Osteoblast (primary cell): ENCODE data around the gene HDAC7. TPM values are rescaled to one million over a fixed set of nuclear protein-coding genes. Genes with fewer than 3 reads are reported as not detected.

Experiments
- DNase-seq: peaks from one replicate; pipeline ENCODE4 v3.0.0; 2011; ENCODE audit warnings: low spot score, mixed read lengths; ENCODE audit not compliant: insufficient read length; ENCODE audit errors: missing footprints
- H2AFZ ChIP-seq: 2 replicates; pipeline ENCODE4 v1.6.0; 2011; ENCODE audit warnings: mild to moderate bottlenecking, low read length
- H3K27ac ChIP-seq: 2 replicates; pipeline ENCODE4 v1.5.1; 2011; ENCODE audit warnings: mild to moderate bottlenecking, low read depth, low read length, moderate library complexity
- H3K27me3 ChIP-seq: 2 replicates; pipeline ENCODE4 v1.6.0; 2012; ENCODE audit warnings: mild to moderate bottlenecking, control low read depth, inconsistent platforms, low read length, moderate library complexity; ENCODE audit not compliant: insufficient read depth
- H3K36me3 ChIP-seq: 2 replicates; pipeline ENCODE4 v1.5.1; 2011; ENCODE audit warnings: mild to moderate bottlenecking, low read length, control low read depth, moderate library complexity; ENCODE audit not compliant: insufficient read depth
- H3K4me1 ChIP-seq: 2 replicates; pipeline ENCODE4 v1.5.1; 2011; ENCODE audit warnings: mild to moderate bottlenecking, low read length, control low read depth, moderate library complexity; ENCODE audit not compliant: insufficient read depth
- H3K4me2 ChIP-seq: 2 replicates; pipeline ENCODE4 v1.6.0; 2011; ENCODE audit warnings: mild to moderate bottlenecking, low read length; ENCODE audit not compliant: insufficient read depth
- H3K4me3 ChIP-seq: fragments of 200-600 bp; sonication (generic); 3 replicates; pipeline ENCODE4 v1.5.1; 2012; ENCODE audit warnings: mild to moderate bottlenecking, low read length, inconsistent platforms; ENCODE audit not compliant: insufficient read depth
- H3K79me2 ChIP-seq: 2 replicates; pipeline ENCODE4 v1.6.0; 2012; ENCODE audit warnings: mild to moderate bottlenecking, low read length, control low read depth, inconsistent platforms; ENCODE audit not compliant: insufficient read depth
- H3K9me3 ChIP-seq: 2 replicates; pipeline ENCODE4 v1.5.1; 2011; ENCODE audit warnings: low read depth, low read length, control low read depth
- H4K20me1 ChIP-seq: 2 replicates; pipeline ENCODE4 v1.6.0; 2012; ENCODE audit warnings: mild to moderate bottlenecking, low read length, control low read depth; ENCODE audit not compliant: insufficient read depth
- total RNA-seq: library from RNA; depleted of rRNA; stranded (reverse); fragments of >200 nt; gene quantifications from 2 replicates; pipeline ENCODE4 v1.2.3, GENCODE V29; 2012
- TF ChIP-seq, protein P1 (sequence below): IDR thresholded peaks from 2 replicates; pipeline ENCODE4 v1.5.1; 2011; ENCODE audit warnings: mild to moderate bottlenecking, low read depth, low read length, moderate library complexity; ENCODE audit errors: extremely low read depth

Gene HDAC7
- total RNA-seq, 1 donor = 41.3 TPM

DNA sequence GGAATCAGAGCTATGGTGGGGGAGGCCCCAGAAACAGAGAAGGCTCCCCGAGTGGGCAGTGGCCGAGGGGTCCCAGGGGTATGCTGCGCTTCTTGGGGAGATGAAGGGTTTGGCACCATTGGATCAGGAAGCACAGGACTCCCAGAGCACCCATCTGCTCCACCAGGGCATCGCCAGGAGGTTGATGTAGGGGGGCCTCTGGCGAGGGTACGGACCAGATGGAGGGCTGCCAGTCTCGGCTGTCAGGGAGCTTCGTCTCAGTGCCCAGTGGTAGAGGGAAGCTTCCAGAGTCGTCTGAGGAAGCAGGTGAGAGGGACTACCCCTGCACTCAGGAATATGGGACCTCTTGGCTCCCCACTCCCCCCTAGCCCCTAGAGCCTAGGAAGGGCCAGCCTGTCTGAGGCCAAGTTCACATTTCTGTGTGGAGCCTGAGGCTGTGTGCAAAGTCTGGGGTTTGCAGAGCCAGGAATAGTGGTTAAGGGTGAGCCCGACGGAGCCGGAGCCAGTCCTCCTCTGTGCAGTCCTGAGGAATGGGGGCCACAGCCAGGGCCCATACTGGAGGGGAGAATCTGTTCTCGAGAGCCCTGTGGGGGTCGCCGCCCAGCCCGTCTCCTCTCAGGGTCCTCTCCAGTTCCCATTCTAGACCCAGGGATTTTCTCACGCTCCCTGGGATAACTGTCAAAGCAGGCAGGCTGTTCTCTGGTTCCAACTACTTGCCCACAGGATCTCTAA lies 36.5 kb downstream of the HDAC7 start:
- Histone ChIP-seq H3K4me2 (no peak overlapping the region), H3K27ac (no peak overlapping the region), H3K4me3 (no peak overlapping the region), H3K36me3 (peaks cover 62% of the 10 kb centered on the region), H4K20me1 (peaks cover 10% of the 10 kb centered on the region), H3K4me1 (peaks cover 4% of the 10 kb centered on the region), H3K27me3 (no peaks in the 10 kb centered on the region), H3K9me3 (no peaks in the 10 kb centered on the region), H2AFZ (no peak overlapping the region), H3K79me2 (peaks cover 3% of the 10 kb centered on the region)
- no peak for DNase-seq
- TF ChIP-seq, protein P1, sequence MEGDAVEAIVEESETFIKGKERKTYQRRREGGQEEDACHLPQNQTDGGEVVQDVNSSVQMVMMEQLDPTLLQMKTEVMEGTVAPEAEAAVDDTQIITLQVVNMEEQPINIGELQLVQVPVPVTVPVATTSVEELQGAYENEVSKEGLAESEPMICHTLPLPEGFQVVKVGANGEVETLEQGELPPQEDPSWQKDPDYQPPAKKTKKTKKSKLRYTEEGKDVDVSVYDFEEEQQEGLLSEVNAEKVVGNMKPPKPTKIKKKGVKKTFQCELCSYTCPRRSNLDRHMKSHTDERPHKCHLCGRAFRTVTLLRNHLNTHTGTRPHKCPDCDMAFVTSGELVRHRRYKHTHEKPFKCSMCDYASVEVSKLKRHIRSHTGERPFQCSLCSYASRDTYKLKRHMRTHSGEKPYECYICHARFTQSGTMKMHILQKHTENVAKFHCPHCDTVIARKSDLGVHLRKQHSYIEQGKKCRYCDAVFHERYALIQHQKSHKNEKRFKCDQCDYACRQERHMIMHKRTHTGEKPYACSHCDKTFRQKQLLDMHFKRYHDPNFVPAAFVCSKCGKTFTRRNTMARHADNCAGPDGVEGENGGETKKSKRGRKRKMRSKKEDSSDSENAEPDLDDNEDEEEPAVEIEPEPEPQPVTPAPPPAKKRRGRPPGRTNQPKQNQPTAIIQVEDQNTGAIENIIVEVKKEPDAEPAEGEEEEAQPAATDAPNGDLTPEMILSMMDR = no peak

DNA sequence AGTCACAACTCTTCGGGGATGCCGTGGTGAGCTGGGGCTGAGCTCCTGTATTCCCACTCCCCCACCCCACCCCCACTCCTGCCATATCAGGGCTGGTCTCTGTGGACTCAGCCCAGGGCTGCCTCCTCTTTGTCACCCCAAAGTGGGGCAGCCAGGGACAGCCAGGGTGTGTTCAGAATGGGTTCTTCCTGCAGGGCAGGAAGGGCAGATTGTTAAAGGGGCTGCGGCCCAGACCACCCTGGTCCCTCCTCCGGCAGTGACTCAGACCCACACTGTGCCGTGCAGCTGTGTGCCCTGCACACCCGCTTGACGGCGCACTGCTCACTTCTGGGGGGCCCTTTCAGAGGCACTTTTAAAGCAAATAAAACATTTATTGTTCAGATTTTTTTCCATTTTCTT lies 37.3 kb downstream of the HDAC7 start:
- Histone ChIP-seq H3K4me3 (no peak overlapping the region), H3K9me3 (no peaks in the 10 kb centered on the region), H3K4me1 (peaks cover 11% of the 10 kb centered on the region), H3K27ac (no peak overlapping the region), H2AFZ (no peak overlapping the region), H3K27me3 (no peaks in the 10 kb centered on the region), H3K4me2 (no peak overlapping the region), H3K79me2 (peaks cover 3% of the 10 kb centered on the region), H4K20me1 (peaks cover 10% of the 10 kb centered on the region), H3K36me3 (peaks cover 54% of the 10 kb centered on the region)
- TF ChIP-seq, protein P1 = no peak
- no peak for DNase-seq

DNA sequence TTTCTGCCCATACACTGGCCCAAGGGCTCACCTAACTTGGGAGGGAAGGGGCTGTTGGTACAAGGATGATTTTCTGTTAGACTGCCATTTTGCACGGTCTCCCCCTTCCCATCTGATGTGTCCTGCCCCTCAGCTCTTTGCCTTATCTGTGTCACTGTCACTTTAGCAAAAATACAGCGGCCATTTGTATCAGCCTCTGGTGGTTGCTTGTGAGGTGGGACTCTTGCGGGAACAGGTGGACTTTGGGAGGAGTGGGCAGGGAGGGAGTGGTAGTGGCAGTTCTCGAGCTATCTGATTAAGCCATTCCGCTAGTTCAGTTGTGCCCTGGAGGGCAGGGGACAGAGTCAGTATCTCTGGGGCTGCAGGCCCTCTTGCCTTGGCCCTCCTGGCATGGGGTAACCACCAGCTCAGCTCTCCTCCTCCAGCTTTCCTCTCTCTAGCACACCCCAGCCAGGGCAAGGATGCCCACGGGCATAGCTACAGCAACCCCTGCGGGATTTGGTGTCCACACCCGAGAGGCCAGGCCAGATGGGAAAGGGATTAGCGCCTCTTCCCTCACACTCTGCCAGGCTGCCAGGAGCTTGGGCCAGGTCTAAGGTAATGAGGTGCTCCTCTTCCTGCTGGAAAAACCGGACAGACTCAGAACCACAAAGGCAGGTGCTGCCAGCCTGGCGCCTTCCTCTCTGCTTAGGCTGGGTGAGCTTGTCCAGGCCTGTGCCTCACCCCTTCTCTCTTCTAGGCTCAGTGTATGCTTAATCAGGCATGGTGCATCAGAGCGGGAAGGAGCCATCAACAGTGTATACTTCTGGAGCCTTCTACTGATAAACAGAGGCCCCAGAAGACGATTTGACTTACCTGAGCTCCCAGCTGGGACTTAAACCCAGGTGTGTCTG lies 38.0 kb downstream of the HDAC7 start:
- H2AFZ ChIP-seq = no peak overlapping the region
- H3K36me3 ChIP-seq = peaks cover 48% of the 10 kb centered on the region
- H3K9me3 ChIP-seq = no peaks in the 10 kb centered on the region
- H4K20me1 ChIP-seq = peaks cover 7% of the 10 kb centered on the region
- no peak overlapping the region for H3K4me3 ChIP-seq
- H3K4me1 ChIP-seq = peaks cover 18% of the 10 kb centered on the region
- TF ChIP-seq, protein P1 = no peak
- no peak overlapping the region for H3K4me2 ChIP-seq
- H3K79me2 ChIP-seq = peaks cover under 1% of the 10 kb centered on the region
- H3K27me3 ChIP-seq = no peaks in the 10 kb centered on the region
- H3K27ac ChIP-seq = no peak overlapping the region
- no peak for DNase-seq
